Progenitor cell of endocrine pancreas (in vitro differentiated cells): ENCODE data around the gene MAD1L1. TPM values are rescaled to one million over a fixed set of nuclear protein-coding genes. Genes with fewer than 3 reads are reported as not detected.

ENCODE experiments used
- DNase-seq: peaks from one replicate; pipeline ENCODE4 v3.0.0; 2021; ENCODE audit warnings: low spot score; ENCODE audit not compliant: unreplicated experiment
- H3K27ac Mint-ChIP-seq: 2 replicates; pipeline ENCODE4 v1.8.0; 2021; ENCODE audit warnings: mild to moderate bottlenecking, moderate library complexity, mixed read lengths
- H3K27me3 Mint-ChIP-seq: 2 replicates; pipeline ENCODE4 v1.8.0; 2021; ENCODE audit warnings: mixed read lengths
- H3K36me3 Mint-ChIP-seq: 2 replicates; pipeline ENCODE4 v1.8.0; 2022; ENCODE audit warnings: mixed read lengths; ENCODE audit not compliant: insufficient read depth
- H3K4me1 Mint-ChIP-seq: 2 replicates; pipeline ENCODE4 v1.8.0; 2021; ENCODE audit warnings: low read depth, mixed read lengths
- H3K4me3 Mint-ChIP-seq: 2 replicates; pipeline ENCODE4 v1.8.0; 2021; ENCODE audit warnings: low read depth, mild to moderate bottlenecking, moderate library complexity, mixed read lengths
- H3K9me3 Mint-ChIP-seq: 2 replicates; pipeline ENCODE4 v1.8.0; 2021; ENCODE audit warnings: low read depth, mixed read lengths
- total RNA-seq: library from RNA; stranded (reverse); gene quantifications from 2 replicates; pipeline ENCODE4 v1.2.1, GENCODE V29; 2021
- TF ChIP-seq, protein P1 (sequence below): fragments of 200-600 bp; sonication (generic); IDR thresholded peaks from one replicate; pipeline ENCODE4 v1.5.0; 2021; ENCODE audit warnings: antibody characterized with exemption, mild to moderate bottlenecking; ENCODE audit not compliant: unreplicated experiment

MAD1L1 gene
- total RNA-seq, 1 donor from 2014 or later: 49.8 TPM

DNA sequence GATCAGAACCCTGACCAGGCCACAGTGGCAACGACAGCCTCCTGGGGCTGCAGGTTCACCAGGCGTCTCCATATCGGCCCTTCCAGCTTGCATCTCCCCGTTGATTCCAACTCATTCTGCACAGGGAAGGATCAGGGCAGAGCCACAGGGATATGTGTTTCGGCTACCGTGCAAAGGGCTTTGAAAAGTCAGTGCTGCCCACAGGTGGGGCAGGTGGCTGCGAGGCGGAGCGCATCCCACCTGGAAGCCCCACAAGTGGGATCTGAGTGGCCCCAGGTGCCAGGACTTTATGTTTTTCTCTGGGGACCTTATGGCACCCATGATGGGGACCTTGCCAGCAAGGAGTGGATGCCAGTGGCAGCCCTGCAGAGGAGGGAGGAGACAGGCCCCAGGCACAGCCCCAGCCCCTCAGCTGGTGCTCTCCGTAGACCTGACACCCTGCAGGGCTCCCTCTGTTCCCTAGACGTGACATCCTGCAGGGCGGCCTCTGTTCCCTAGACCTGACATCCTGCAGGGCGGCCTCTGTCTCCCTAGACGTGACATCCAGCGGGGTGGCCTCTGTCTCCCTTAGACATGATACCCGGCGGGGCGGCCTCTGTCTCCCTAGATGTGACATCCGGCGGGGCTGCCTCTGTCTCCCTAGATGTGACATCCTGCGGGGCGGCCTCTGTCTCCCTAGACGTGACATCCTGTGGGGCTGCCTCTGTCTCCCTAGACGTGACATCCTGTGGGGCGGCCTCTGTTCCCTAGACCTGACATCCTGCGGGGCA is 373.3 kb downstream of the MAD1L1 start:
- TF ChIP-seq, protein P1, sequence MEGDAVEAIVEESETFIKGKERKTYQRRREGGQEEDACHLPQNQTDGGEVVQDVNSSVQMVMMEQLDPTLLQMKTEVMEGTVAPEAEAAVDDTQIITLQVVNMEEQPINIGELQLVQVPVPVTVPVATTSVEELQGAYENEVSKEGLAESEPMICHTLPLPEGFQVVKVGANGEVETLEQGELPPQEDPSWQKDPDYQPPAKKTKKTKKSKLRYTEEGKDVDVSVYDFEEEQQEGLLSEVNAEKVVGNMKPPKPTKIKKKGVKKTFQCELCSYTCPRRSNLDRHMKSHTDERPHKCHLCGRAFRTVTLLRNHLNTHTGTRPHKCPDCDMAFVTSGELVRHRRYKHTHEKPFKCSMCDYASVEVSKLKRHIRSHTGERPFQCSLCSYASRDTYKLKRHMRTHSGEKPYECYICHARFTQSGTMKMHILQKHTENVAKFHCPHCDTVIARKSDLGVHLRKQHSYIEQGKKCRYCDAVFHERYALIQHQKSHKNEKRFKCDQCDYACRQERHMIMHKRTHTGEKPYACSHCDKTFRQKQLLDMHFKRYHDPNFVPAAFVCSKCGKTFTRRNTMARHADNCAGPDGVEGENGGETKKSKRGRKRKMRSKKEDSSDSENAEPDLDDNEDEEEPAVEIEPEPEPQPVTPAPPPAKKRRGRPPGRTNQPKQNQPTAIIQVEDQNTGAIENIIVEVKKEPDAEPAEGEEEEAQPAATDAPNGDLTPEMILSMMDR: no peak
- H3K27ac Mint-ChIP-seq: no peak overlapping the region
- no peaks in the 10 kb centered on the region for H3K27me3 Mint-ChIP-seq
- no peak for DNase-seq
- H3K9me3 Mint-ChIP-seq: no peaks in the 10 kb centered on the region
- H3K36me3 Mint-ChIP-seq: no peaks in the 10 kb centered on the region
- H3K4me3 Mint-ChIP-seq: no peak overlapping the region
- H3K4me1 Mint-ChIP-seq: peaks cover 15% of the 10 kb centered on the region

DNA sequence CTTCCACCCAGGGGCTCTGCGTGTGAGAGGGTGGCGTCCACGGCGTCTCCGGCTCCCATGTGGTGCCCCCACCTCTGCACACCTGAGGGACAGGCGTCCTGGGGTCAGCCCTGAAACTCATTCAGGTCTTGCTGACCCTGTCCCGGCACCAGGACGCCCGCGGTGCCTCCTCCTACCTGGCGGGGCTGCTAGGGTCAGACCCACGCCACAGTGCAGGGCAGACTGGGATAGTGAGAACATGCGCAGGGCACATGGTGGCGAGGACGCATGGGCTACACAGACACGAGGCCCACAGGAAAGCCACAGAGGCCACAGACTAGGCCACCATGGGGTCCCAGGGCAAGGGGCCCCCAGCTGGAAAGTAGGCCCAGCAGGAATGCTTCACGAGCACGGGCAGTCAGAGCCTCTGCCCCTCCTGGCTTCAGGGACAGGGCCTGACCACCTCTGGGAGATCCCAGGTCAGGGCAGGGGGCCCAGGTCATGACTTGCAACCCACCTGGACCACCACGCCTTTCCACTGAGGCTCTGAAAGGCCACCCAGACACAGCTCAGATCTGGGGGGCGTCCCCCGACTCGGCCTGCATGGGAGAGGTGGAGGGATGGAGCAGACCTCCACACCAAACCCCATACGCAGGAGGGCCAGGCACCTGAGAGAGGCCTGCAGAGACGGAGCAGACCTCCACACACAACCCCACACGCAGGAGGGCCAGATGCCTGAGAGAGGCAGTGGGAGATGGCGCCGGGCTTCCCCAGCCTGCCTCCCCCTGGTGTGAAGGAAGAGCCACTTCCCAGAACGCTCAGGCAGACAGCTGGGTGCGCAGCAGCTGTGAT is 374.1 kb downstream of the MAD1L1 start:
- no peak overlapping the region for H3K27ac Mint-ChIP-seq
- peaks cover 21% of the 10 kb centered on the region for H3K4me1 Mint-ChIP-seq
- no peaks in the 10 kb centered on the region for H3K9me3 Mint-ChIP-seq
- no peaks in the 10 kb centered on the region for H3K27me3 Mint-ChIP-seq
- TF ChIP-seq, protein P1: no peak
- no peak overlapping the region for H3K4me3 Mint-ChIP-seq
- H3K36me3 Mint-ChIP-seq: no peaks in the 10 kb centered on the region
- no peak for DNase-seq

DNA sequence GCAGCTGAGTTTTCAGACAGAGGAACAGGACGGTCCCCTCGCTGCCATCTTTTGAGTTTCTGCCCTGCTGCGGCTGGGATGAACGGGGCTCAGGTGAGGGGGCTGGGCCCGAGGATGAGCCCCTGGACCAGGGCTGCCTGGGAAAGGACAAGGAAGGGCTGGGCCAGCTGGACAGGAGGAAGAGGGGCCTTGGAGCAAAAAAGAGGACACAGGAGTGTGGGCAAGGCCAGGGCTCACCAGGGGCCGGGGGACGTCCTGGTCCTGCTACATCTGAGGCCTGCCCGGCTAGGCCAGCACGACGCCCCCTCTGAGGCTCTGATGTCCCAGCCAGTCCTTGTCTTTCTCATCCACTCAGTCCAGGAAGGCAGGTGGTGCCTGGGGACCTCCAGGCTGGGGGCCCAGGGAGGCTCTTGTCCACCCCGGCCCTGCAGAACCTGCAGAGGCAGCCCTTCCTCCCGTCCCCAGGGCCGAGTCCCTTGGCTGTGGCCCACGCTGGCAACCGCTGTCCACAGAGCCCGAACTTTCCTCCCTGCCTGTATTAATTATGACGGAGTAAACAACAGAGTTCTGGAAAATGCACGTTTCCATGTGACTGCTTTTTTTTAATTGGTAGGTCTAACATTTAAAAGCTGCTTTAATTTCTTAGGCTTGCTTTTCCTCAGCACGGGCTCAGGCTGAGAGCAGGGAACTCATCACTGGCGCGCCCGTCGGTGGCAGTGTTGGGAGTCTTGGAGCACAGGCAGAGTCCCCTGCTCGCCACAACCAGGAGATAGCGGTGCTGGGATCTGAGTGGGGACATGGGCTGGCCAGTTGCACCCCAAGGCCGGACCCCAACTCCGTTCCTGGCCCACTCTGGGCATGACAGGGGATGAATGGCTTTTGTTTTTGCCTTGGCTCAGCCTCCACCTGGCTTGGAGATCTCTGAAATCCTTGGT is 375.0 kb downstream of the MAD1L1 start:
- no peak for DNase-seq
- TF ChIP-seq, protein P1: no peak
- no peaks in the 10 kb centered on the region for H3K36me3 Mint-ChIP-seq
- H3K27me3 Mint-ChIP-seq: no peaks in the 10 kb centered on the region
- H3K4me3 Mint-ChIP-seq: no peak overlapping the region
- H3K9me3 Mint-ChIP-seq: no peaks in the 10 kb centered on the region
- H3K4me1 Mint-ChIP-seq: peaks cover 28% of the 10 kb centered on the region
- H3K27ac Mint-ChIP-seq: no peak overlapping the region

DNA sequence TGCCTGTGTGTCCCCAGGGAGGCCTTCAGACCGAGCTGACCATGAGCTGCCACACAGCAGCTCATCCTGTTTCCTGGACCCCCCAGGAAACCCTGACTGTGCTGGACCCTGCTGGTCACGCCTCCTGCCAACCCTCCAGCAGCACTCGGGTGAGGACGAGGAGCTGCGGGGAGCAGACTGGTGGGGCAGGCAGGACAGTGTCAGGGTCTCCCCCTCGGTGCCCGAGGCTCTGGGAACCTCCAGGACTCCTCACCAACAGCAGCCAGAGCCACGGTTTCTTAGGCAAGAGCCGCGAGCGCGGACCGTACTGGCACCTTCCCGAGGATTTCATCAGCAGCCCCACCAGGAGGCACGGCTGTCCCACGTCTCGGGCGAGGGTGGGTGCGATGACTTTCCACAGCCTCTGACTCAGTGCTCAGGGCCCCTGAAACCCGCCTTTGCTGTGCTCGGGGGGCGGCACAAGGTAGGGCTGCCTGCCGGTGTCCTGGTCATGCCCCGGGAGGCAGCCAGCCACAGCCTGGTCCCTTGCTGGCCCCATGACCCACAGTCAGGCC is 375.8 kb downstream of the MAD1L1 start:
- DNase-seq: no peak
- Mint-ChIP-seq H3K4me1 (peaks cover 28% of the 10 kb centered on the region), H3K27ac (no peak overlapping the region), H3K9me3 (no peaks in the 10 kb centered on the region), H3K27me3 (no peaks in the 10 kb centered on the region), H3K36me3 (no peaks in the 10 kb centered on the region), H3K4me3 (no peak overlapping the region)
- TF ChIP-seq, protein P1: no peak
